Colonic mucosa (tissue), 4 donors: ENCODE measurements around the gene METTL25B. TPM values are rescaled to one million over a fixed set of nuclear protein-coding genes. Genes with fewer than 3 reads are reported as not detected.

Source experiments
- DNase-seq: peaks from one replicate; pipeline ENCODE4 v3.0.0-alpha.2; 2020
- H3K27ac ChIP-seq: fragments of 200-600 bp; one replicate; pipeline ENCODE4 v1.8.0; 2021
- H3K27me3 ChIP-seq: fragments of 200-600 bp; one replicate; pipeline ENCODE4 v1.8.0; 2021
- H3K36me3 ChIP-seq: fragments of 200-600 bp; one replicate; pipeline ENCODE4 v1.8.0; 2021
- H3K4me1 ChIP-seq: fragments of 200-600 bp; one replicate; pipeline ENCODE4 v1.8.0; 2021; ENCODE audit warnings: mild to moderate bottlenecking
- H3K4me3 ChIP-seq: fragments of 200-600 bp; one replicate; pipeline ENCODE4 v1.8.0; 2021
- H3K9ac ChIP-seq, 2 donors: one replicate each; pipeline ENCODE4 v1.7.0; 2013; ENCODE audit warnings: control low read depth in 2 of 2, low read depth in 2 of 2, low read length in 2 of 2
- H3K9me3 ChIP-seq: fragments of 200-600 bp; one replicate; pipeline ENCODE4 v1.8.0; 2021
- CTCF ChIP-seq: fragments of 200-600 bp; IDR thresholded peaks from one replicate; pipeline ENCODE4 v1.8.0; 2022; ENCODE audit warnings: antibody characterized with exemption, mild to moderate bottlenecking
- intact Hi-C: fragments of 100-400 bp; cut with DNase I; formaldehyde crosslinking; loops from one replicate; pipeline ENCODE4 v1.14.1; 2022
- total RNA-seq, 2 donors: library from RNA; stranded (reverse); fragmentation: NEBNext Ultra II Directional in 1 of 2; extraction: Animal tissue kit (Norgen Biotek cat#: 25700) in 1 of 2; gene quantifications; one replicate each; pipeline ENCODE4 v1.2.1, GENCODE V29; 2021
- donor health status: healthy.
- donor health status: DM: no; HTN: no; CAD: no.
- donor health status: DM: no; HTN: no; CAD: no.

The METTL25B gene
- total RNA-seq, 2 donors from 2014 or later = 31.3 to 51.9 TPM

DNA sequence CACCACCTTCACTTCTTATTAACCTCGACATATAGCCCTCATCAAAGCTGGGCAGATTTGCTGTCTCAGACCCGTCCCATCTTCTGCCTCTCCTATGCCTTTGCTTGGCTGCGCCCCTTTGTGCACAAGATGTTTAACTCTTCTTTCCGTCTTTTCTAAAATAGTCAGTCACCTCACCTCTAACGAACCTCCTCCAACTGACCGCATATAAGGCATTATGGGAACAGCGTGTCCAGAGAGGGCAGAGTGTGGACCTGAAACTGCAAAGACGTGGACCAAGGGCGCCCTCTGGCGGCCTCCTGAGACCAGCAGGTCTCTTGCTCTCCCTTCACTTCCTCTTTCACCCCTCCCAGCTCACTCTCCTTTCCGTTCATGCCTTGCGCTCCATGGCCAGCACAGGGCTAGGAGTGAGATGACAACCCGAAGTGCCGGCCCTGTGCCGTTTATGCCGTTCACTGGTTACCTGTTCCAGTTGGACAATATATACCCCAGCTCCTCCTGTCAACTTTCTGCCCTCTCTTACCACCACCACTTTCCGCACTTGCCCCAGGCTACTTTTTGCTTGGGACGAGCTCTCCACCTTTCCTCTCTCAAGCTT lies 2.5 kb upstream of the METTL25B start:
- Histone ChIP-seq H3K4me3 (peak overlapping the region; percentile 24), H3K9ac (peak overlapping the region in 1 of 2 donors; percentile 43), H3K4me1 (peaks cover 28% of the 10 kb centered on the region), H3K27me3 (no peaks in the 10 kb centered on the region), H3K9me3 (no peaks in the 10 kb centered on the region), H3K36me3 (peaks cover 10% of the 10 kb centered on the region), H3K27ac (no peak overlapping the region)
- TF ChIP-seq CTCF = peak; percentile 87
- DNase-seq = peak; percentile 92
- intact Hi-C loops = loop anchor here (2.0 to 5.0 kb wide), 2 partner anchors 35 to 42 kb away; partner anchors contain the start of gene PRCC

DNA sequence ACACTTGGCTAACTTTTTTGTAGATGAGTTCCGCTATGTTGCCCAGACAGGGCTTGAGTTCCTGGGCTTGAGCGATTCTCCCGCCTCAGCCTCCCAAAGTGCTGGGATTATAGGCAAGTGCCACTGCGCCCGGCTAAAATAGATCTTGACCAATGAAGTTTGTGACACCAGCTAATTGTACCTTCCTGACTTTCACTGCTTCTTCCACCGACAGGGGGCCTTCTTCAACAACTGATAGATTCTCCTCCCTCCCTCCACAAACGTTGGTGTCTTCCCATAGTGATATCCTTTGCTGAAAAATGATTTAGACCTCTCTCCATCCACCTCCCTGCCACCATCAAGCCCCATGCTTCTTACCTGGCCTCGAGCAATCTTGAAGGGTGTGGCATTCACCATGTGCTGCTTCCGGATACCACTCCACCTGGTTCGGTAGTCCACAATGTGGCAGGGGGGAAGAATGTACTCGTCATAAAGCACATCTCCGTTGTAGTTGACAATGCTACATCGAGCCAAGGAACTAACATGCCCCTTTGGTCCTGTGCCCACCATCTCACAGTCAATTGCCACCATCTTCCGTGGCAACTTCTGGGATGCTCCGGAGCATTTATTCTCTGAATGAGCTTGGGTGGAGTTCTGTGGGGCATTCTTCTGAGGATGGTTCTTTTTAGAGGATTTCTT lies 1.6 kb upstream of the METTL25B start:
- peak; percentile 79 for DNase-seq
- Histone ChIP-seq H3K9ac (peak overlapping the region; percentile 43 to 84), H3K27me3 (no peaks in the 10 kb centered on the region), H3K4me1 (peaks cover 28% of the 10 kb centered on the region), H3K4me3 (peak overlapping the region; percentile 24), H3K27ac (no peak overlapping the region), H3K36me3 (peaks cover 10% of the 10 kb centered on the region), H3K9me3 (no peaks in the 10 kb centered on the region)
- peak; percentile 40 for TF ChIP-seq CTCF
- intact Hi-C loops = loop anchor here (5.0 kb wide), 1 partner anchor 41 kb away; the partner anchor contains the start of gene PRCC

DNA sequence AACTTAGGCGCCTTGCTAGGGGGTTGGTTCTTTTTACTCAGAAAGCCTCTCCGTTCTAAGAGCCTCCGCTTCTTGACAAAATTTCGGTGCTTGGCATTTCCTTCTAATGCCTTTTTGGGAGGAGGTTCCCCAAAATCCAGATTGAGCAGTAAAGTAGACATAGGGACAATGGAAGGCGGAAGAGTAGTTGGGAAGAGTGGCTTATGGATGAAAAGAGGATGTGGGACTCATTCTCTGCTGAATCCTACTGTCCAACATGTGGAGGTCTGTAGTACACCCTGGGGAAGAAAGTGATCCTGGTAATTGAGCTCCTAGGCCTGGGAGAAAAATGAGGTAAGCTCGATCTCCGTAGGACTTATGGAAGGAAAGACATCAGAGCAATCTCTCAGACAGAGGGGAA lies 777 bp upstream of the METTL25B start:
- Histone ChIP-seq H3K36me3 (peaks cover 10% of the 10 kb centered on the region), H3K27me3 (no peaks in the 10 kb centered on the region), H3K9ac (peak overlapping the region; percentile 84 to 97), H3K9me3 (no peaks in the 10 kb centered on the region), H3K4me3 (peak overlapping the region; percentile 89), H3K27ac (peak overlapping the region; percentile 91), H3K4me1 (peaks cover 28% of the 10 kb centered on the region)
- no peak for DNase-seq
- intact Hi-C loops = loop anchor here (5.0 kb wide), 1 partner anchor 40 kb away; the partner anchor contains the start of gene PRCC
- TF ChIP-seq CTCF = no peak

GRCh38 chr1:156728599-156729462 lies 562 bp downstream of the METTL25B start, which contains the start of gene ISG20L2:
TSS of gene ISG20L2 (minus strand) at chr1:156728766. CDS start at chr1:156727652, 1,114 bp downstream.
- Histone ChIP-seq H3K9ac (peak within 1 kb of the TSS; percentile 89 to 97), H3K27ac (peak within 1 kb of the TSS; percentile 91), H3K4me3 (peak within 1 kb of the TSS; percentile 89), H3K27me3 (no peaks in the 10 kb centered on the region), H3K36me3 (no peaks in the 10 kb centered on the region), H3K4me1 (peaks cover 28% of the 10 kb centered on the region), H3K9me3 (no peaks in the 10 kb centered on the region)
- DNase-seq = peak; percentile 96
- no peak for TF ChIP-seq CTCF
- intact Hi-C loops = loop anchor here (5.0 kb wide), 1 partner anchor 38 kb away; the partner anchor contains the start of gene PRCC

DNA sequence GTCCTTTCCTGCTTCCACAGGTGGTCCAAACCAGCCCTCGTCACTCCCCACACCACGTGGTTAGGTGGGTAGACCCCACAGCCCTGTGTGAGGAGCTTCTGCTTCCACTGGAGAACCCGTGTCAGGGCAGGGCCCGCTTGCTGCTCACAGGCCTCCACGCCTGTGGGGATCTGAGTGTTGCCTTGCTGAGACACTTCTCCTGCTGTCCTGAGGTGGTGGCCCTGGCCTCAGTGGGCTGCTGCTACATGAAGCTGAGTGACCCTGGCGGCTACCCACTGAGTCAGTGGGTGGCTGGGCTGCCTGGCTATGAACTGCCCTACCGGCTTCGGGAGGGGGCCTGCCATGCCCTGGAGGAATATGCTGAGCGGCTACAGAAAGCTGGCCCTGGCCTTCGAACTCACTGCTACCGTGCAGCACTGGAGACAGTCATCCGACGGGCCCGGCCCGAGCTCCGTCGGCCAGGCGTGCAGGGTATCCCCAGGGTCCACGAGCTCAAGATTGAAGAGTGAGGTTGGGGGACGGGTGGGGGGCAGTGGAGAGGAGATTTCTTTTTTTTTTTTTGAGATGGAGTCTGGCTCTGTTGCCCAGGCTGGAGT lies 5.8 kb downstream of the METTL25B start:
- Histone ChIP-seq H3K27me3 (no peaks in the 10 kb centered on the region), H3K9me3 (no peaks in the 10 kb centered on the region), H3K9ac (no peak overlapping the region), H3K4me1 (no peaks in the 10 kb centered on the region), H3K36me3 (peaks cover 3% of the 10 kb centered on the region), H3K27ac (no peak overlapping the region), H3K4me3 (no peak overlapping the region)
- intact Hi-C loops = no loop called here
- TF ChIP-seq CTCF = no peak
- no peak for DNase-seq
